ENCODE measurements around the gene SELENOH. TPM values are rescaled to one million over a fixed set of nuclear protein-coding genes. Genes with fewer than 3 reads are reported as not detected.

Gene SELENOH
- total and polyA plus RNA-seq, 9 of the 15 experiments (the other 6 are each of a cell fraction or from before 2014, with no cell fraction given), result 16.6 to 299 (median 118) TPM

GRCh38 chr11:57732661-57733060 is 8.6 kb upstream of the SELENOH start:
- Histone ChIP-seq H3K27me3 (ENCODE audit: control insufficient read depth in 2 of 2, insufficient read depth in 2 of 2, low read length in 2 of 2) (no peaks in the 10 kb centered on the region), H3K9me3 (replicated peaks; ENCODE audit: control insufficient read depth, insufficient read depth, low read depth, low read length) (no peaks in the 10 kb centered on the region), H3K36me3 (ENCODE audit: control insufficient read depth, insufficient read depth, low read length) (peaks cover 70% of the 10 kb centered on the region), H3K4me2 (ENCODE audit: insufficient read depth, low read length) (no peak overlapping the region), H3K9ac (ENCODE audit: insufficient read depth in 1 of 2, low read depth in 2 of 2, low read length in 2 of 2) (no peak overlapping the region), H4K20me1 (replicated peaks; ENCODE audit: control insufficient read depth, insufficient read depth, low read length) (peaks cover 7% of the 10 kb centered on the region), H3K9me1 (ENCODE audit: control insufficient read depth, insufficient read depth, low read length) (no peaks in the 10 kb centered on the region), H3K79me2 (ENCODE audit: control insufficient read depth, insufficient read depth, low read length) (peaks cover 95% of the 10 kb centered on the region), H3K4me3 (no peak overlapping the region), H2AFZ (ENCODE audit: low read depth, low read length) (no peak overlapping the region), H3K4me1 (replicated peaks in 1 of 2; ENCODE audit: control insufficient read depth in 2 of 2, insufficient read depth in 2 of 2, low read length in 2 of 2) (peaks cover 15 to 17% of the 10 kb centered on the region in 2 experiments), H3K27ac (ENCODE audit: extremely low read depth, low read depth, low read length) (peak overlapping the region; percentile 8; the same call in 1 of the 3 replicates)
- in situ Hi-C loops (cut with MboI) (no loop called here), intact Hi-C loops (cut with micrococcal nuclease) (no loop called here)
- ATAC-seq (0 out of 3 replicates have a peak, but pooled peaks have one; percentile 13), DNase-seq (ENCODE audit: extremely low read depth in 1 of 4, low spot score in 3 of 4) (no peak), FAIRE-seq (no peak)
- POLR2A ChIA-PET, result interaction anchor here (0.6 to 1.9 kb wide), 7 partner anchors 9 to 387 kb away, joined by 3 to 7 read pairs (median 4); partner anchors contain the start of gene SELENOH
- TF ChIP-seq TOE1 (IDR thresholded peaks at IDR 0.05; ENCODE audit: borderline replicate concordance), result no peak
- TF ChIP-seq TOE1 (CRISPR knock-in tag; IDR thresholded peaks at IDR 0.05; ENCODE audit: borderline replicate concordance, low read depth), result no peak
- TF ChIP-seq ZFP1 (CRISPR knock-in tag; IDR thresholded peaks at IDR 0.05), result no peak
- TF ChIP-seq RCOR1 (IDR thresholded peaks at IDR 0.05; ENCODE audit: borderline replicate concordance in 1 of 2, low read depth in 2 of 2, low read length in 2 of 2), result no peak
- no peak for TF ChIP-seq GTF2A2 (tag; IDR thresholded peaks at IDR 0.05)
- no peak for TF ChIP-seq C11orf30 (IDR thresholded peaks at IDR 0.05; ENCODE audit: low read depth)
- TF ChIP-seq TAF7 (tag; IDR thresholded peaks at IDR 0.05), result no peak
- TF ChIP-seq ETV1 (tag; conservative IDR thresholded peaks at IDR 0.05; ENCODE audit: low read depth), result no peak
- TF ChIP-seq TEAD1 (CRISPR knock-in tag; IDR thresholded peaks at IDR 0.05), result no peak
- 64% methylated on average over 1 of the region's 1 CpG for WGBS (ENCODE audit: insufficient coverage, low coverage, missing lambda C conversion rate)
- BruUV-seq (replicated peaks), result no TSS peak
- CTCF ChIA-PET (ENCODE audit: low intra/inter-chr PET ratio), result no interaction called here

Measured in K562 (cell line).